GM21360 (cell line): ENCODE data around the gene SOCS2.

Source experiments
- ATAC-seq: cut with Tn5 transposase; IDR thresholded peaks from one replicate; pipeline ENCODE4 v1.9.1; 2021; ENCODE audit warnings: mild to moderate bottlenecking, moderate library complexity; ENCODE audit not compliant: unreplicated experiment

The SOCS2 gene

DNA sequence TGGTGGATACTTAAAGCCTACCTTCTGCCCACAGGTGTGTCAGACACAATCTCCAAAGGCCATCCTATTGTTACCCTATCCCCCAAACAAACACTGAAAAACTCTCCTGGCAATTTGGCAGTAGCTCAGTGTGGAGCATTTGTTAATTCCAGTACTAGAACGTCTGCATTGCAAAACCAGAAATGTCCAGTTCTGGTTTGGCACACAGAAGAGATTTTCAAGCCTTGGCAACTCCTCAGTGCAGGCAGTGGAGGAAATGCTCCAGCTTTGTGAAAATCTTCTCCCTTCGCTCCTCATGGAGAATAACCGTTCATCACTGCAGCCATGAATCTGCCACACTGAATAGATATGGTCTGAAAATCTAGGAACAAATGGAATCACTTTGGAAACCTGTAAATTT, 5.3 kb upstream of the SOCS2 start:
- ATAC-seq, result no peak

DNA sequence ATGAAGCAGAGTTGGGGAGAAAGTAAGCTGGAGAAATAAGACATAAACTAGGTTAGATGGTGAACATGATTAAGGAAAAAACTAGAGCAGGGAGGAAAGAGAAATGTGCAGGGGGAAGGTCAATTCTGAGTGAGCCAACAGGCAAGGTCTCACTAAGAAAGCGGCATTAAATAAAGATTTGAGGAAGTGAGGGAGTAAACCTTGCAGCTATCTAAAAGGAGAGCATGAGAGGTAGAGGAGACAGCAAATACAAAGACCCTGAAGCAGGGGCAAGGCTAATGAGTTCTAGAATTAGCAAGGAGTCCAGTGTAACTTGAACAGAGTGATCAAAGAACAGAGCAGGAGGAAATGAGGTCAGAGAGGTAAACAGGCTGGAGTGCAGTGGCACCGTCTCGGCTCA, 4.4 kb upstream of the SOCS2 start:
- ATAC-seq, result no peak

DNA sequence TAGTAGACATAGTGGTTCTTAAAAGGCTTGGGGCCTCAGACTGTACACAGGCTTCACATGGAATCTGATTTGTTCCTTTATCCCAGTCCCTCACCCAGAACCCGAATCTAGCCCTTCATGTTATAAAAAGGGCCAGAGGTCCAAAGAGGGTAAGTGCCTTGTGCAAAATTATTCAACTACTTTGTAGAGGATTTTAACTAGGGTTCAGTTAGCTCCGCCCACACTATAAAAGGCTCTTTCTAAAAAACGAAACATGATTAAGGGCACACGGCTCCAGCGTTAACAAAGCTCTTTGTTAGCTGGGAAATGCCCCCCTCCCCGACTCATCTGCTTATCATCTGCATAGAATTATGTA, 3.2 kb upstream of the SOCS2 start:
- no peak for ATAC-seq

DNA sequence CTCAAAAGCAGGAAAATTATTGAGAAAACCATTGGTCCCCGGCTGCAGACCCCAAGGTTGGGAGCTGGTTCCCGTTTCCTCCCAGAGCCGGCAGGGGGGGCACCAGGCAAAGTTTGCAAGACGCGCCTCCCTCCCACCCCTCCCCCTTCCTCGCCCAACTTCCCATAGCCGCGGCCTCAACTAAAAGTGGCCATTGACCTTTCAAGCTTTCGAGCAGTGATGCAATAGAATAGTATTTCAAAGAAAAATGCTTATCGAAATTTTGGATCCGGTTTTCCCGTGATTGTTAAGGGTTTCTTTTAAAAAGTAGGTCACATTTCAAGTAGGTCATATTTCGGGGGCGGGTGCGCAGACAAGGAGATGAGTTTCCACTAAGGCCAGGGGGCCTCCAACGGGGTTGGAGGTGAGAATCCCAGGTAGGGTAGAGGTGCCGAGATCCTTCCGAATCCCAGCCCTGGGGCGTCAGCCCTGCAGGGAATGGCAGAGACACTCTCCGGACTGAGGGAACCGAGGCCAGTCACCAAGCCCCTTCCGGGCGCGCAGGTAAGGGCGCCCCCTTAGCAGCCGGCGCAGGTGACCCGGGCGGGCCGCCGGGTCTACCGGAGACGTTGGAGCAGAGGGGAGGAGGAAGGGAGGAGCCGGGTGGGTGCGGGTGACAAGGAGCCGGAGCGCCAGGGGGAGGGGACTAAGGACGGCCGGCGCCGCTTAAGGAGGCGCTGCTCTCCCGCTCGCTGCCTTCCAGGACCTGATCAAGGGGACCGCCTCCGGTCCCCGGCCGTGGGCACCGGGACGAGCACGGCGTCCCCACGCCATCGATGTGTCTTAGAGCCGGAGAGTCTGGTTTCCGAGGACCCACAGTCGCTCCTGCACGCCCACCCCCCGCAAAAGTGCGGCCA, 2.6 kb upstream of the SOCS2 start:
- peak; percentile 42 for ATAC-seq

DNA sequence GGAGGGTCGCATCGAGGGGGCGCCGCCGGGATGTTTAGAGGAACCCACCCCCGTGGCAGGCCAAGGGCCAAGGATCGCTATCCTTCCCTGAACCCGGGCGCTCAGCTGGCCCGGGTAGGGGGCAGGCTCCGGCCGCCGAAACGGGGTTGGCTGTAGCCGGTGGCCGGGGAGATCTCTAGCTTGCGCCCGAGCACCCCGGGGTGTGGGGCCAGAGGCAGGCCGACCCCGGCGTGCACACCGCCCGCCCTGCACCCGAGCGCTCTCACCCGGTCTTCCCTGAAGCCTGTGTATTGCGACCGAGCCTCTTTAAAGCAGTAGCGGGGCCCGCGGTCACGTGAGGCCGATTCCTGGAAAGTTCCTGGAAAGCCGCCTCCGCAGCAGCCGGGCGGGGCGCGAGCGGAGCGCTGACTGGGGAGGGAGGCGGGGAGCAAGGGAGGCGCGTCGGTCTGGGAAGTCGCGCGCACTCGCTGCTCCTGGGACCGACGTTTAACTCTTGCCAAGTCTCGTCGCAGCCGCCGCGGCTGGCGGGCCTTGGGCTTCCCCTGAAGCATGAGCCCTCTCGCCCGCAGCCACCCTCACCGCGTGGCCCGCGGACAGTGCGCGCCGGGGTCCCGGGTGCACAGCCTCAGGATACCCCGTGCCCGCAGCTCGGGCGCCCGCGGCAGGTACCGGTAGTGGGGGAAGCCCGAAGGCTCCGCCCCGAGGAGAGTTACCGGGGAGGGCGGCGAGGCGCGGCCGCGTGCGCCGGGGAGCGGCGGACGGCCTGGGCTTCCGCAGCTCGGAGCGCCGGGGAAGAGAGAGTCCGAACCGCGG, 1.7 kb upstream of the SOCS2 start:
- peak; percentile 38 for ATAC-seq

DNA sequence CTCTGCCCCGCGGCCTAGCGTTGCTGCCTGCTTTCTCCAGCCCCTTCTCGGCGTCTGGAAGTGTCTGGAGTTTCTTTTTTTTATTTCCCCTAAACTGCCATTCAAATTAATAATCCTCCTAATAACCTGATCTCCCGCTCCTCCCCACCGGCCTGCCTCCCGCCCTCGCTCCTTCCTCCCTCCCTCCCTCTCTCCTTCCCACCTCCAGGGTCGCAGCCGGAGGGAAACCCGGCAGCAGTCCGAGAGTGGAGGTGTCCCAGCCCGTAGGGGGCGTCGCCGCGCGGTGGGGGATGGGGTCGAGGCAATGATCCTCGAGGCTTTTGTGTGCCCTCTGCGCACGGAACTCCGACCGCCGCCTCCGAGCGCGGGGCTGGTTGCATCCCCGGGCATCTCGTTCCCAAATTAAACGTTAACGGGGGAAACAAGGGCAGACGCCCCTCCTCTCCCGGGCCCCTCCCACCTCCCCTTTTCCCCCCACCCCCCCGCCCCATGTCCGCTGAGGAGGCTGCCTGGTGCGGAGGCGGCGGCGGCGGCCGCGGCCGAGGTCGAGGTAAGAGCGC, 1.0 kb upstream of the SOCS2 start:
- ATAC-seq, result peak; percentile 25

DNA sequence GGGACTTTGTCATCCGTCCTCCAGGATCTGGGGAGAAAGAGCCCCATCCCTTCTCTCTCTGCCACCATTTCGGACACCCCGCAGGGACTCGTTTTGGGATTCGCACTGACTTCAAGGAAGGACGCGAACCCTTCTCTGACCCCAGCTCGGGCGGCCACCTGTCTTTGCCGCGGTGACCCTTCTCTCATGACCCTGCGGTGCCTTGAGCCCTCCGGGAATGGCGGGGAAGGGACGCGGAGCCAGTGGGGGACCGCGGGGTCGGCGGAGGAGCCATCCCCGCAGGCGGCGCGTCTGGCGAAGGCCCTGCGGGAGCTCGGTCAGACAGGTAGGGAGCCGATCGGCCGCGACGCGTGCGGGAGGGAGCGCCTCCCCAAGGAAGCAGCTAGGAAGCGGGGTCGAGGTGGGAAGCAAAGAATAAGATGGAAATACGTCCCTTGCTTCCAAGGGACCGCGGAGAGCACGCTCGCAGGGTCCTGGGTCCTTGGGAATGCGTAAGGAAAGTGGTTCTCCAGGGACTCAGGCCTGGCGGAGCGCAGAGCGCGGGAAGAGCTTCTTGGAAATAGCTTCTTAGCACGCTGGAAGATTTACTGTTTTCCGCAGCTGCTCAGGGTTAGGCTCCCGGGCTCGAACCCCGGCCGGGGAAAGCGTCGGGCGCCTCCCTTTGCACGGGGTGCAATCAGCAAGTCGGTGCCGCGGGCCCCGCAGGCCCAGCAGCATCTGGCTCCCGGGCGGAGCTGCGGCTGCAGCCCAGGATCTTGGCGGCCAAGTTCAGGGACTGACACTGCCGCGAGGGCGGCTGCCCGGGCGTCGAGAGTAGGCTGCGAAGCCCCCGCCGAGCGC, 457 bp downstream of the SOCS2 start:
- ATAC-seq, result no peak

DNA sequence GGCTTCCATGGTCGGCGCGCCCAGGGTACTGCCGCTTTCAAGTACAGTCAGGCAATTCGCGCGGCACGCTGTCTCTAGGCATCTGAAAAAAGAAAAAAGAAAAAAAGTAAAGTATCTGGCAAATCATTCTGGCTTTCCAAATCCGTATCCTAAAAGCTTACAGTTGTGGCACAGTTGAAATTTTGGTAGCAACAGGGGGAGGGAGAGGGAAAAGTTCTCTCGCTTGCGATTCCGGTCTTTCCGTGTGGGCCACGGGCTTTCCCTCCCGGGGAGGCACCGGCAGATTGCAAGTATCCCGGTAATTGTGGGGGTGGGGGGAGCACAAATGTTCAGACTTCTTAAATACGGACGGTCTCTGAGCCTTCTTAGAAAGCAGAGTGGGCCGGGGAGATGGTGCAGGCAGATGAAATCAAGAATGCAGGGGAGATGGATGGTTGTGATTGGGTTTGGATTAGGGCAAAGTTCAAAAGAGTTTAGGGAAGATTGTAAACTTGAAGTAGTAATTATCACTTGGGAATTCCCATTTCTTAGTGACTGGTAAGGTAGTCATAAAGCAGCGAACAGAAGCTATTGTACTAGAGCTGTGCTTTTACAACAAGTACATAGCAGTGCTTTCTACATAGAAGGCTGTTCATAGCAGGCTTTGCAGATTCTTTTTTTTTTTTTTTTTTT, 1.2 kb downstream of the SOCS2 start:
- ATAC-seq, result no peak

DNA sequence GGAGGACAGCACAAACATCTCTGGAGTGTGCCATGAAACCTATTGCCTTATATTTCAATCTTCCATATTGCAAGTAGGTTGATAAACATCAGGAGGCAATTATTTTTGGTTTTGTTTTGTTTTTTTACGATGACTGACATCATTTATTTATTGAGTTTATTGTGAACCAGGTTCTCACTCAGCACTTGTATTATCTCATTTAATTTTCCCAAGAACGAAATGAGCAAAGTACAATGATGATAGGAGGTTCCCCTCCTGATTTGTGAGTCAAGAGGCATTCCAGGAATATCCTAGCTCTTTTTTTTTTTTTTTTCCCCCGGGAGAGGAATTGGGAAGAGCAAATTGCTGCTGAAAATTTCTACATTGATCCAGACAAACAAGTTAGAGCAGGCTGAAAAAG, 4.7 kb downstream of the SOCS2 start:
- ATAC-seq, result no peak

DNA sequence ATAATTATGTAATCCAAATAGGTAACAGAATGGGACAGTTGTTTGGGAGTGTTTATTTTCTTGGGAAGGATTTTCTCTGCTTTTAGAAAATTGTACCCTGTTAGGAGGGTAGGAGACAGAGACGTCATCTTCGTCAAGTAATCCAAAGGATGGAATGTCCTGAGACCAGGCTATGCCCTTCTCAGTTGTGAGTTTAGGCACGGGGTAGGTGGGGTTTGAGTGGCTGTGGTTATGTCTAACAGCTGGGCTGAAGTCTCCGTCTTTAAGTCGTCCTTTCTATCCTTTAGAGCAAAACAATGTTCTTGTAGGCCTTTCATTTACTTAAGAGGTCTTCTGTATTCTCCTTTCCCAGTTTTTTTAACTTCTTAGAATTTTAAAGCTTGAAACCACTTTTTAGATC, 5.7 kb downstream of the SOCS2 start:
- no peak for ATAC-seq

DNA sequence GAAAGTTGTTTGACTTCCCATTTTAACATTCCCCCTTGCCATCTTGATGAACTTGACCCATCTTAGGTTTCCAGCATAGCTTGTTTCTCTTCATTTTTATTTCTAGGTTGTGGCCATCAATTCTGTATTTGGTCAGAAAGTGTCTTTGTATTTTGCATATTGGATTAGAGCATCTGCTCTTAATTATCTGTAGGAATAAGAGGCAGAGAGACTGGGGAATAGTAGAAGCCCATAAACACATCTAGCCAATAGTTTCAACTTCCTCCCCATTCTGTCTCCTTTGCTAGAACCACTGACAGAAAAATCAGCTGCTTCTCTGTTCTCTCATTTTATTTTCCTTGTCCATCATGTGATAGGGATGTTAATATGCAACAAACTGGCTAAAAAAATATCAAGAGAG, 8.2 kb downstream of the SOCS2 start:
- ATAC-seq, result no peak

DNA sequence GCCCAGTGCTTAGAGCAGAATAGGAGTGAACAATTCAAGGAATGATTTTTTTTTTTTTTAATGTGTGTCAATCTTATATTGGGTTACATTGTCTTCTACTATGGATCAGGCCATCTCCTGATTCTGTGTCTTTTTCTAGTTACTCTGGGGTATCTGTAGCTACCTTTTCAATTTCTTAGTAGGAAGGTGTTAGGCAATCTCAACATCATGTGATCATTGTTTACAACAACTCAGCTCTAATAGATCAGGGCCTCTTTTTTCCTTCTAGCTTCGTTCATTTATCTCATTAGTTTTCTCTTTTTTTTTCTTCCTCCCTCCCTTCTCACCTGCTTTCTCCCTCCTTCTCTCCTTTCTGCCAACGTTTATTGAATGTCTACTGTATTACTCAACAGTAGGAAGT, 8.9 kb downstream of the SOCS2 start:
- no peak for ATAC-seq

DNA sequence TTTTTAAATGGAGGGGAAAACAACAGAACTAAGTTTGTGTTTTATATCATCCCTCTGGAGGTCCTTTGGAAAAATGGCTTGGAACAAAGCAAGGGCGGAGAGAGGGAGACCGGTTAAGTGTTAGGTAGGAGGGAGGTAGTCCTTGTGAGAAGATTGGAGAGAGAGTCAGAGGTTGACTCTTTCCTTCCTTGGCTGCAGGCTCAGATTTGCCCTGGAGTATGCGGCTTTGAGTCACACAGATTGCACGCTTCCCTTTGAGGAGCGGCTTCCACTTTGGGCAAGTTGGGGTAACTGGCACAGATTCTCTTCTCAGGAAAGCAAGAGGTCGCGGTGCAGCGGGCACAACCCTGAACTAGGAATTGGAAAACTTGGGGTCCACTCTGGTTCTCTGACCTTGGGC, 9.9 kb downstream of the SOCS2 start:
- ATAC-seq, result no peak

DNA sequence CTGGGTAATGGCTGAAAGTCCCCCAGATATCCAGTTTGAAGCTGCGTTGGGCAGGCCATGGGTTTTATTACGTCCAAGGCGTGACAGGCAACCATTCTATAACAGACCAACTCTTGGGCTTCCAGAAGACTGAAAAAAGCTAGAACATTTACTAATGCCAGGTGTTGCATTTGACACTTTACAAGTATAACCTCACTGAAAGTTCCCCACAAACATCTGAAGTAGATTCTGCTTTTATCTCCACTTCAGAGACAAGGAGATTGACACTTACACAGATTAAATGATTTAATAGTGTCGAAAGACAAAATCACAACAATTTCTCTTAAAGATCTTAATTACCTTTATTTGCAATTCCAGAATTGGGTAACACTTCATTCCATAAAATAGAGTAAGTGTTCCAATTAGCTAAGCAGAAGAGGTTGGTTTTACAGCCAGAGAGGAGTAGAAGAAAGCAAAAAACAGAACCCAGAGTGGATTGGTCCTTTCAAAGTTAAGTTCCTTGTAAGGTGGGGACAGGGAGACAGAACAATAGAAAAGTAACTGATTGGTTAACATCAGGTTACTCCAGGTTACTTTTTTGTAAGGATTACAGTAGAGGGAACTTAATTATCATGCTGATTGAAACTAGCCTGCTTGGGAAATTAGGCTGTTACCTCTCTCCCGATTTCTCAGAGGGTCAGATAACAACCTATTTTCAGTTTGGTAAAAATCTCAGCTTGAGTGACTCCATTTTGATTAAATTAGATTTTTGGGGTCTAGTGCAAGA, 11.3 kb downstream of the SOCS2 start:
- ATAC-seq, result no peak

DNA sequence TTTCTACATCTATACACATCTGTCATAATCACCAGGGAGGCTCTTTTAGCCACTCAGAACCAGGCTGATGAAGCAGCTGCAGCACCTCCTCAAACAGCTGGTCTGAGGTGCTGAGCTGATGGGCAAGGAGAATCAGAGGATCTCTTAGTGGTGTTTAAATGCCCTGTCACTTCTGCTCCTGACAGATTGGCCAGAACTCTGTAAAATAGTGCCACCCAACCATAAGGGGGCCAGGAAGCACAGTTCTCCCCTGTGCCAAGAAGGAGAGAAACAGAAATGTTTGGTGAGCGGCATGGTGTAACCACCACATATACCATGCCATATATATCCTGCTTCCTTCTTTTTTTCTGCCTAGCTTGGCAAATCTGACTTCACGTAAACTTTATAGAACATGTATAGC, 12.8 kb downstream of the SOCS2 start:
- no peak for ATAC-seq

DNA sequence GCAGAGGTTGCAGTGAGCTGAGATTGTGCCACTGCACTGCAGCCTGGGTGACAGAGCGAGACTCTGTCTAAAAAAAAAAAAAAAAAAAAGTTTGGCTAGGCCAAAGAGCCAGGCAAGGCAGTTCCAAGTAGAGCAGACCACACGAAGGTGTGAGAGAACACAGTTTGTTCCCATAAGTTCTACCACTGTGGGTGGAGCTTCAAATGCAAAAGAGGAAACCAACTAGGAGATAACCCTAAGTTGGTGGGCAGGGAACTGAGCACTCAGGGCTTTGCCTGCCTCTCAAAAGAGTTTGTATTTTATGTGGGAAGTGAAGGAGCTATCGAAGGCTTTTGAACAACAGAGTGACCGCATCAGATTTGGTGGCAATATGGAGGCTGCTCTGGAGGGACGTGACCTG, 15.1 kb downstream of the SOCS2 start:
- ATAC-seq, result no peak

DNA sequence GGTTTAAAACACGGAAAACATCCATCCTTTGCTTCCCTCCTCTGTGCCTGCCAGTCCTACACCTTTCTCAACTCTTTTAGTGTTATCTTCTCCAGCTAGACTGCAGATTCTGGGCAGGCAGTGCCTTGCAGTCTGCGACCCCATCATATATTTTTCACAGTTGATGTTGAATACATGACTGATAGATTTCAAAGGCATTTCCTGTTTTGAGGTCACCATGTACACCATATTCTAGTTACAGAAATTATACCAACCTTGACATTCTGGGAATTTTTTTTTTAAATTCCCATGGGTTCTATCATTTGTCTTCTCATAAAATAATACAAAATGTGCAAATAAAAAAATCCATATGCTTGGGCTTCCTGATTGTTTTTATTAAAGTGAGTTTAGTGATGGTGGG, 16.6 kb downstream of the SOCS2 start:
- no peak for ATAC-seq

DNA sequence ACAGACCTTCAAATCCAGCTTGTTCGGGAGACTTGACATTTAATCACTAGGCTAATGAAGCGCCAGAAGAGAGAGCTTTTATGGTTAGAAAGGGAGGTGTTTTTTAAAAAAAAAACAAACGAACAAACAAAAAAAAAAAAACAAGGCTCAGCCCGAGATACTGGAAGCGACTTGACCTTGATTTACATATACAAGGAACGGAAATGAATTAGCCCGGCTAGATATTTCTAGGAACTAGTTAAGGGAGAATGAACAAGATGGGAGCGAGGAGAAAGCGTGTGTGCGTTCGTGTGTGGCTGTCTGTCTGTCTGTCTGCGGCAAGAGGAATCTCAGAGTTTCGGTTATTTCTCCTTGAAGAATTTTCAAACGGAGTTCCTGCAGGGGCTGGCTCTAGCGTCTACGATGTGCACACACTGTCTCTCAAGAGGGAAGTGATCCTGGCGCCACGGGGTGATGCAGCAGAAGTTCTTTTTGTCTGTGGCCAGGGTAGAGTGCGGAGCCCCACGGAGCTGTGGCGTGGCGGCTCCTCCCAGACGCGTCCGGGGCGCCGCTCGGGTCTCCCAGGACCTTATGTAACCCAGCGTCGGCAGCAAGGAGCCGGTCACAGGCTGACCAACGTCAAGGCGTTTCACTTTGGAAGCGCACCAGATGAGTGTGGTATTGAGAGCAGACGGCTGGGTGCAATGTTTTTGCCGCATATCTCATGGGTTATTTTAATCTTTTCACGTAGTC, 18.8 kb downstream of the SOCS2 start:
- peak; percentile 83 for ATAC-seq
